Islet precursor cell (in vitro differentiated cells): ENCODE measurements around the gene TNFAIP1.
A peak's percentile ranks its signal among the peaks of the same experiment; 100 is the strongest.
"Not testable (repeated sequence)": the region's sequence is repeated elsewhere in the genome, so short reads cannot be mapped to it uniquely, and the experiment has no call there.

Experiments
- DNase-seq: peaks from one replicate; pipeline ENCODE4 v3.0.0-alpha.2; 2018

TNFAIP1 gene

GRCh38 chr17:28325211-28325610 is 10.3 kb upstream of the TNFAIP1 start:
- peak; percentile 38 for DNase-seq

DNA sequence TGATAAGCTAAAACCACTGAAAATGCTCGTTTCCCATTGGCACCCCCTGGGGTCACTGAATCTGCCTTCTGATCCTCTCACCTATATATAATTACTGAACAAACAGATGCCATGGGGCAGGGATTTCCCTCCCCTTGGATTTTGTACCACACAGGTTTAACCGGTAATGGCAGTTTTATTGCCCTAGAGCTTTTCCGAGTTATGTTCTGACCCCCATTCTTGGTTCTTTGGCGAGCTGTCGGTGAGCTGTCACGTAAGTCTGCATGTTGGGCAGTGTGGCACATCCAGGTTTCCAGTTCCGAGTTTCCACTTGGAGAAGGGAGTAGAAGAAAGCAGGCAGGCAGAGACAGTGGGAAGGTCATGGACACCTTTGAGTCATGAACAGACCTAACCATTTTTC is 9.4 kb upstream of the TNFAIP1 start:
- peak; percentile 50 for DNase-seq

- peak; percentile 39 for DNase-seq
Measured at GRCh38 chr17:28327031-28327607, 8.4 kb upstream of the TNFAIP1 start.

- DNase-seq, result peak; percentile 29
Measured at GRCh38 chr17:28327709-28328108, 7.9 kb upstream of the TNFAIP1 start.

- peak; percentile 59 for DNase-seq
Measured at GRCh38 chr17:28328325-28328724, 7.2 kb upstream of the TNFAIP1 start.

DNA sequence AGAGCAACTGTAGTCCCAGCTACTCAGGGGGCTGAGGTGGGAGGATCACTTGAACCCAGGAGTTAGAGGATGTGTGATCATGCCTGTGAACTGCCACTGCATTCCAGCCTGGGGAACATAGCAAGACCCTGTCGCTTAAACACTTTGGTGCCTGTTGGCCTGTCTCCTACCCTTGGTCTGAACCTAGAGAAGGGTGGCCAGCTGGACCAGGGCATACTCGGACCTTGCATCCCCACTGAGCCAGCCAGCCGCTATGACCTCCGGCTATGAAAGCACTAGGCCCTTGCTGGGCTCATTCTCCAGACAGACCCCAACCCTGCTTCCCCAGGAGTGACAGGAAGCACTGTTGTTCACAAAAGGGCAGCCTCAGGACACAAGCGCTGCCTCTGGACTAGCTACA is 4.9 kb upstream of the TNFAIP1 start:
- DNase-seq, result peak; percentile 52

DNA sequence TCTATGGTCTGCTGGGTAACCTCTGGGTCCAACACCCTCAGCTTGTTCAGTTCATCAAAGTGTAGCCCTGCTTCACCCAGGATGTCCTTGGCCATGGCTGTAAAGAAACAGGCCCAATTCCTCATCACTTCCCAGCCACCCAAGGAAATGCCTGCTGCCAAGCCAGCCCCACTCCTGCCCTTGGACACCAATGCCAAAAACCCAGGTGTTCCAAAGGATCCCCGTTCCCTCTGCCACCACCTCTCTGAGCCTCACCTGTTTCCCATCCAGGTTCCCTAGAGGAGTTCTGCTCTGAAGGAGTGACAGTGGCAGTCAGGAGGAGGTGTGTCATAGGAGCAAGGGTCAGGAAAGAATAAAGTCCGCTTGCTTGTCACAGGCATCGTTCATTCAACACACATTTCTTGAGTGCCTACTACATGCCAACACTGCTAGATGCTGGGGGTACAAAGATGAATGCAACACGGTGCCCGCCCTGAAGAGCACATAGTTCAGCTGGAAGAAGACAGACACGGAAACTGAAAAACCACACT is 3.6 kb upstream of the TNFAIP1 start:
- DNase-seq, result peak; percentile 32

DNA sequence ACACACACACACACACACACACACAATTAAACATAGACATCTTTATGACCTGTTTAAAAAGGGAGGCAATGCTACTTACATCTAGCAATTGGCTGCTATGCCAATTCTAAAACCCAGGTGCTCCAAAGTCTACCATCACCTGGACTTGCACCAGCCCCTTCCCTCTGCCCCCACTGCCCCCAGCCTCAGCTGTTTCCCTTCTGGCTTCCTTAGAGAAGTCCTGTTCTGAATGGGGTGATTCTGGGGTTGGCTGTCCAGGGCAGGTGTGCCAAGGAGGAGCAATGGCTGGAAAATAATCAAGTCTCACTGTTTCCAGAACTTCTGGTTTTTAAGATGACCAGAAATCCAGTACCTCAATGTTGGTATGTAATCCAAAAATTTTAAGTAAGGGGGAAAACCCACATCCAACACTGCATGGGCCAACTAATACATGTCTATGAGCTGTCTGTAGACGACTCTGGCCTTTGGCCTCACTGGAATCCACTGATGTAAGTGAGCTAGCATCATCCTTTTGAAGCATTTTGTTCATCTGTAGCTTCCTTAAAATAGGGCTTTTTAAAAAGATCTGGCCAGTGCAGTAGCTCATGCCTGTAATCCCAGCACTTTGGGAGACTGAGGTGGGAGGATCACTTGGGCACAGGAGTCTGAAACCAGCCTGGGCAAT is 2.3 kb upstream of the TNFAIP1 start:
- DNase-seq, result peak; percentile 49

DNA sequence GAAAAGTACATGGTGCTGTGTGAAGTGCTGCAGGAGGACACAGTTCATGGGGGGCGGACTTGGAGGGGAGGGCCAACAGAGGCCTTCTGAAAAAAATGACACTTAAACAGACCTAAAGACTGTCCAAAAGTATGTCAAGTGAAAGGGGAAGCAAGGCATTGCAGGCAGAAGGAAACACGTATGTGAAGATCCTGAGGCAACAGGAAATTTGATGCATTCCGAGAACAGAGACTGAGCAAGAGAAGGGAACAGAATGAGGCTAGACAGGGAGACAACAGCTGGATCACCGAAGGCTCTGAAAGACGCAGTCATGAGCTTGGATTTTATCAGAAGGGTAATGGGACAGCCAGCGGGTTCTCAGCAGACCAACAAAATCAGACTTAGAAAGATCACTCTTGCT is 1.4 kb upstream of the TNFAIP1 start:
- peak; percentile 46 for DNase-seq

DNA sequence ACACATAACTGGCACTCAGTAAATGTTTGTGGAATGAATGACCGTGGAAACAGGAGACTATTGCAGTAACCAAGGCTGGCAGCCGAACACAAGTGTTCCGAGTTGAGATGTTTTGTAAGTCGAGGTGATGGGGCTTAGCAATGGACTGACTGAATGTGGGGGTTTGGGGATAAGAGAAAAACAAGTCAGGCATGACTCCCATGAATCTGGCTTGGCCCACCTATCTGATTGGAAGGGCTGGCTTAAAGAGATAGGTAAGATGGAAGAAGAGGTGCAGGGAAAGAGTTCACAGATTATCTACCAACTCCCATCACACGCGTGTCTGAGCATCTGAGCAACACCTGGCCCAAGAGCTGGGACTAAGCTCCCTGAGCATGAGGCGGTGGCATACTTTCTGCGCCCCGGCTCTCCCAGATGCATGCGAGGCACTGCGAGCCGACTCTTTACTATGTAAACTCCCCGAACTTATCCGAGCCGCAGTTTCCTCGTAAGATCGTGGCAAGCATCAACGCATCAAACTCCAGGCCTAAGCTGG is 828 bp upstream of the TNFAIP1 start:
- DNase-seq, result no peak

DNA sequence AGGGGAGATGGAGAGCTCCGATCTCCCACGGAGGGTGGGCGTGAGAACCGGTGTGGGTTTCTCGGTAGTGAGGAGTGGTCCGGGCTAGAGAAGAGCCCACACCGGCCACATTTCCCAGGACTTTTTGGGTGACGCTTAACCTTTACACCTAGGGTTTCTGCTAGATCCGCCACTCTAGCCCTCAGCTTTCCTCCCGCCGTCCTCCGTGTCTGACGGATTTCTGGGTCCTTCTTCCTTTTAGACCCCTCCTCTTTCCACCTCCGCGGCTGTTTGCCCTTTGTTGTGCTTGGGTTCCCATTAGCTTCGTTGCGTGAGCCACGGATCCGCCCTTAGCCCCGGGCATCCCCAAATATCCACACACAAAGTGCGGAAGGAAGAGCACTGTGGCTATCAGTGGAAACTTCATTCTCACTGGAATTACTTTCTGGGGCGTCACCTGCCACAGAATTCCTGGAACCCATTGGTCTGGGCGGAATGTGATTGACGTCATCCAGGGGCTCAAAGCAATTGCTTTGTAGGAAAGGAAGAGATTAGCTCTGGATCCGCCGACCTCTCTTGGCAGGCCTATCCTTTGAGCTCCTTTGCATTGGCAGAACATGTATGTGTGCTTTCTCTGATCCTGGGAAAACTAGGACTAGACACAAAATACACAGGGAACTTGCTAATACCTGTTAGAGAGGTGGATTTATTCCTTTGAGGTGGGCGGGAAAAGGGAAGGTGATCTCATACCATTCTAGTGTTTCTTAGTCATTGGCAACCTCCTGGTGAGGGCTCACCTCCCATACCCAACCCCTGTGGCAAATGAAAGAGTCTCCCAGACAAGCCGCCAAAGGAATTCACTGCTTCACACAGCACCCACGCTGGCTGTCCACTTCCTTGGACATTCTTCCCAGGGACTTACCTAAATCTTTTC is 654 bp downstream of the TNFAIP1 start:
- peak; percentile 97 for DNase-seq

- peak; percentile 79 for DNase-seq
Measured at GRCh38 chr17:28338056-28338768, 2.7 kb downstream of the TNFAIP1 start.

DNA sequence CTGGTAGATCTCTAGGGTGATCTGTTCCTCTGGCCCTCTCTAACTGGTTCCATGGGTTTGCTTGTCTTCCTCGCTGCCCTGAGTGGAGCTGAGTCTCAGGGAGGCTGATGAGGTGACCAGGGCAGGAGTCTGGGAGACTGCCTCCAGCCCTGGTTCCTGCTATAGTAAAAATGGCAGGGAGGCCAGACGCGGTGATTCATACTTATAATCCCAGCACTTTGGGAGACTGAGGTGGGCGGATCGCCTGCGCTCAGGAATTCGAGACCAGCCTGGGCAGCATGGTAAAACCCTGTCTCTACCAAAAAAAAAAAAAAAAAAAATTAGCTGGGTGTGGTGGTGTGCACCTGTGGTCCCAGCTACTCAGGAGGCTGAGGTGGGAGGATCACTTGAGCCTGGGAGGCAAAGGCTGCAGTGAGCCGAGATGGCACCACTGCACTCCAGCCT is 3.2 kb downstream of the TNFAIP1 start:
- DNase-seq, result not testable (repeated sequence)

DNA sequence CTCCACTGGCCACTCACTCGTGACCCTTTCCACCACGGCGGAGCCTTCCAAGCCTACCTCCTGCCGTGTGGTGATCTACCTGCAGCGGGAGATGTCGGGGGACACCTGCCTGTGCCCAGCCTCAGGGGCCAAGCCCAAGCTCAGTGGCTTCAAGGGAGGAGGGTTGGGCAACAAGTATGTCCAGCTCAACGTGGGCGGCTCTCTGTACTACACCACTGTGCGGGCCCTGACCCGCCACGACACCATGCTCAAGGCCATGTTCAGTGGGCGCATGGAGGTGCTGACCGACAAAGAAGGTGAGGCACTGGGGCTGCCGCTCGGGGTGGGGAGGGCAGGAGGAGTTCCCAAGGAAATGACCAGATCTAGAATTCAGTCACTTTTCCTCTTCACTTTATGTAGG is 3.9 kb downstream of the TNFAIP1 start:
- no peak for DNase-seq

DNA sequence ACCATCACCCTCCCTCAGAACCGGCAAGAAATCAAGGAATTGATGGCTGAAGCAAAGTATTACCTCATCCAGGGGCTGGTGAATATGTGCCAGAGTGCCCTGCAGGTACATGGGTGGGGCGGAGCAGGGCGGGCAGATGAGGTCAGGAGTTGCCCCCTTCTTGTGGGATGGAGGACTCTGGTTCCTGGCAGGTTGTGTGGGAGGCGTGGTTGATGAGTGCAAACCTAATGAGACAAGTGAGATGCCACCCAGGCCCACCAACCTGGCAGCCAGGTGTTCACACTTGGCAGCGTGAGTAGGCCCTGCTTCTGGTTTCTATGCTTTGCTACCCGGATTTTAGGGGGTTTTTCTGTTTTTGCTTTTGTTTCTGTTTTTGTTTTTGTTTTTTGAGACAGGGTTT is 4.8 kb downstream of the TNFAIP1 start:
- no peak for DNase-seq

DNA sequence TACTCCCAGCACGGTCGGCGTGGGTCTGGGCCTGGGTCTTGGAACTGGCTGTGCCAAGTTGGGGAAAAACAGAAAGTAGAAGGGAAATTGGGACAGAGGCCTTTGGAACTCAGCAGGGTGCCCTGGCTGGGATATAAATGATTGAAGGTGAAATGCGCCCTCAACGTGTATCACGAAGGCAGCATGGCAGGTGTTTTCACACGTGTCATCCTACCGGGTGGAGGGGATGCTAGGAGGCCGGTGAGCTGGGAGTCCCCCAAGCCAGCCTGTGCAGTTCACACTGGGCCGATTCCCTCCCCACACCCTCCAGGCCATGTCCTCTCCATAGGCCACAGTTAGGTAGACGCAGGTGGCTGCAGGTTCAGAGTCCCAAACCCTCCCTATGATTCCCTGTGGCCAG is 6.0 kb downstream of the TNFAIP1 start:
- no peak for DNase-seq

DNA sequence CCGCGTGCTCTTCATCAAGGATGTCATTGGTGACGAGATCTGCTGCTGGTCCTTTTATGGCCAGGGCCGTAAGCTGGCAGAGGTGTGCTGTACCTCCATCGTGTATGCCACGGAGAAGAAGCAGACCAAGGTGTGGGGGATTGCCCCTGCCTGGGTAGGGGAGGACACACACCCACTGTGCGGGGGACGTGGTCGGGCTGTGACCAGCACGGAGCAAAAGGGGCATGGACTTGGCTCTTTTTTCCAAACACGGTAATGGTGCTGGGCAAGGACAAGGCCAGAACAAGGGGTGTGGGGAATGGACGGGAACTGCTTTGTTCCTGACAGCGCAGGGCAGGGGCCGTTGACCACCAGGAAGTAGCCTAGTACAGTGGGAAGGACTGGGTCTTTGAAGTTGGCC is 6.8 kb downstream of the TNFAIP1 start:
- peak; percentile 39 for DNase-seq

GRCh38 chr17:28343491-28343932 is 8.0 kb downstream of the TNFAIP1 start:
- peak; percentile 49 for DNase-seq

- no peak for DNase-seq
Measured at GRCh38 chr17:28344011-28344410, 8.4 kb downstream of the TNFAIP1 start.

DNA sequence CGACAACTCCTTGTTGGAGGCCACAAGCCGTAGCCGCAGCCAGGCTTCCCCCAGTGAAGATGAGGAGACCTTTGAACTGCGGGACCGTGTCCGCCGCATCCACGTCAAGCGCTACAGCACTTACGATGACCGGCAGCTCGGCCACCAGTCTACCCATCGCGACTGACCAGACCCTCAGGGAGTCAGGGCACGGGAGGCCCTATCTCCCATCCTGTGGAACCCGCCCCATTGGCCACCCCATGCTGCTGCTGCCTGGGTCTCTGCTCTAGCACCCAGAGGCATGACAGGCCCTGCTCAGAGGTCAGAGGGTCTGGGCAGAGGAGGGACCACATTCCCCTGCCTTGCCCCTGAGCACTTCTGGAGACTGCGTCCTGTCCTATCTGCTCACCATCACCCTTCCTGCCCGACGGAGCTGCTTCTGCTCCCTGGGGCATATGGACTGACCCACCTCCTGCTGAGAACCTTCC is 8.9 kb downstream of the TNFAIP1 start:
- DNase-seq, result peak; percentile 56

GRCh38 chr17:28345419-28346198 is 10.0 kb downstream of the TNFAIP1 start:
- DNase-seq, result peak; percentile 53

- DNase-seq, result peak; percentile 45
Measured at GRCh38 chr17:28346199-28346580, 10.6 kb downstream of the TNFAIP1 start.
